ENCODE measurements around the gene CLIC3.

CLIC3 gene

DNA sequence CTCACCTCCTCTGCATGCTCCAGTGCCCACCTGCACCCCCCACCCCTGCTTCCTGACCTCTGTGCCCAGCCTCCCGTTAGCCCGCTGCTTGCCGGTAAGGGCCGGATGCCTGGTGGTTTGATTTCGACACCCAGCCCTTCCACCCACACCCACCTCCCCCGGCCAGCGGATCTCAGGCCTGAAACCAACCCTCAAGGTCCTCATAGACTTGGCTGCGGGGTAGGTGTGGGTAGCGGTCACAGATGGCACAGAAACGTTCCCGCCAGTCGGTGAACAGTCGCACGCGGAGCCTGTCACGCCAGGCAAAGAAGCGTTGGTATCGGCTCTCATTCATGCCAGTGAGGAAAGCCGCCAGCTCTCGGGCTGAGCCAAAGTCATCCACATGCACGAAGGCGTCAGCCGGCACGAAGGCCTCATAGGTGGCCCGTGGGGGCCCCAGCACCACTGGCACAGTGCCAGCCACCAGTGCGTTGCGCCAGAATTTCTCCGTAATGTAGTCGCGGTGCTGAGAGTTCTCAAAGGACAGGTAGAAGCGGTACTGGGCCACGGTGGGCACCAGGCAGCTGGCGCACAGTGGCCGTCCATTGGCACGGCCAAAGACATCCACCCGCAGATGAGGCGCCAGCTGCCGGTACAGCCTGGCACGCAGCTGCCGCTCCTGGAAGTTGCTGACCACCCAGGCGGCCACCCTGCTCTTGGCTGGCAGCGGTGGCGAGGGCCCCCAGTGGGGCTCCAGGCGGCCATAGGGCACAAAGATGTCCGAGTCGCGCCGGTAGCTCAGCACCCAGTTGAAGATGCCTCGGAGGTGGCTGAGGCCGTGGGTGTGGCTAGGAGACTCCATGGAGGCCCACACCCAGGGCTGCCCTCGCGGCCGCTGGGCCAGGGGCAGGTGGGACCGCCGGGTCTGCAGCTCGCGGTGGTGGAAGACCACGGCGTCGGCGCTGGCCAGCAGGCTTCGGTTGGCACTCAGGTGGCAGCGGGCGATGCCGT is 34.5 kb upstream of the CLIC3 start:
- no peak for DNase-seq

DNA sequence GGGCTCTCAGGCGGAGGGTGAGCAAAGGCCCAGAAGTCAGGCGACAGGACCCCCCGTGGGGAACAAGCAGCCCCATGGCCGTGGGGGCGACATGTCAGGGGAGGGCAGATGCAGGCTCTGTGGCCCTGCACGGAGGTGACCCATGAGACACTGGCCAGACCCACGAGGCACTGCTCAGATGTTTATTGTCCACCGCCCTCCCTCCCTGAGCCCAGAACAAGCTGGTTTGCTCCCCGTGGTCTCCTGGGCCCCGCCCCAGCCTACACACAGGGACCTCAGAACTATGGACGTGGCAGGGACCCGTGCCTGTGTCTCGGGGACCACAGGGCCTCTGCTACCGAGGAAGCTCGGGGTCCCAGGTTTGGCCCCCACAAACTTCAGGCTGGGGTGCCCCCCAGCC is 33.6 kb upstream of the CLIC3 start:
- DNase-seq, result no peak

DNA sequence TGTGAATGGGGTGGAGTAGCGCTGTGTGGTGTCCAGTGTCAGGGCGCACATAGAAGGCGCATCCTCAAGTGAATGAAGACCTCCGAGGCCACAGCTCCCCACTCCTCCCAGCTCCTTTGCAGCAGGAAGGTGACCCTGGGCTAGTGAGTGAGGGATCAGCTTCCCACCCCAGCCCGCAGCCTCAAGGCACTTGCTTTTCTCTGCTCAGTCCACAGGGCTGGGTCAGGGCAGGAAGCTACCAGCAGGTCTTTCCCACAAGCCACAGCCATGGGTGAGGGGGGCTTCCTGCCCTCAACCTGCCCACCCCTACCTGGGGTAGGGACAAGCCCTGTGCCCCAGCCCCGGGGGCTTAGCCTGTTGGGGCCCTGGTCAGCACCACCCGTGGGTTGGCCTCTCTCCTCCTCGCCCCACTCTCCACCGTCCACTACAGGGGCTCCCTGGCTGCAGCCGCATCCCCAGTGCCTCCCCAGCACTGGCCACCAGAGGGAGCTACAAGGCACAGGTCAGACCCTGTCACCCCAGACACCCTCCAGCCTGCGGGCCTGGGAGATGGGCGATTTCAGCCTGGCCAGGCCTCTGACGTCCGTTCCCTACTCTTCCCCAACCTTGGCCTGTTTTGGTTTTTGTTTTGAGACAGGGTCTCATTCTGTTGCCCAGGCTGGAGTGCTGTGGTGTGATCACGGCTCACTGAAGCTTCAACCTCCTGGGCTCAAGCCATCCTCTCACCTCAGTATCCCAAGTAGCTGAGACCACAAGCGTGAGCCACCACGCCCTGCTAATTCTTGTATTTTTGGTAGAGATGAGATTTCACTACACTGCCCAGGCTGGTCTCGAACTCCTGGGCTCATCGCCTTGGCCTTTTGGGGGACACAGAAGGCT is 32.9 kb upstream of the CLIC3 start:
- DNase-seq, result peak; percentile 49

DNA sequence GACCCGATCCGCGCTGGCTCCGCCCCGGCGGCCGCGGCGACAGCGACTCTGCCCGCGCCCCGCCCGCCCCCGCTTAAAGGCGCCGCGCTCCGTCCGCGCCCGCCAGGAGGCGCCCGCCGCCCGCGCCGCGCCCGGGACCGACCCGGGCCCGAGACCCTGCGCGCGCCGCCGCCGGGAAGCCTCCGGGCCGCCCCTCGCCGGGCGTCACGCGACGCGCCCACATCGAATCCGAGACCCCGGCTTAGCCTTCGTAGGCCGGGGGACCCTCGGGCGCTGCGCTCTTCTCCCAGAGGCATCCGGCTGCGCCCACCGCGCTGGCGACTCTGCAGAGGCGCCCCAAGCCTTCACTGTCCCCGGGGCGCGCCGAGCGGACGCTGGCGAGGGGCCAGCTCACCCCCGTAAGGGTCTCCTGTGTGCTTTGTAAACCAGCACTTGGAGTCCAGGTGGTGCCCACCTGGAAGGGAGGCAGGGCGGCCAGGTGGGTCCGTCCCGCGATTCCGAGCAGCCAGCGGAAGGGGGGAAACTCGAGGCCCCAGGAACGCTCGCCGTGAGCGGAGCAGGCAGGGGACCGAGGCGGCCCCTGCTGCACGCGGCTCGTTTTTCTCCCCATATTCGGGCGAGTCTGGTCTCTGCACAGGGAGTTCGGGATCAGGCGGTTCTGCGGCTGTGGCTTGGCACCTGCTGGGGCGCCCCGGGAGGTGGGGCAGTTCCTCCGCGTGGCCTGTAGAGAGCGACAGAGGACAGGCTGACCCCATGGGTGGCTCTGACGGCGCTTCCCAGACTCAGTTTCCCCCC is 32.1 kb upstream of the CLIC3 start:
- DNase-seq, result peak; percentile 15

DNA sequence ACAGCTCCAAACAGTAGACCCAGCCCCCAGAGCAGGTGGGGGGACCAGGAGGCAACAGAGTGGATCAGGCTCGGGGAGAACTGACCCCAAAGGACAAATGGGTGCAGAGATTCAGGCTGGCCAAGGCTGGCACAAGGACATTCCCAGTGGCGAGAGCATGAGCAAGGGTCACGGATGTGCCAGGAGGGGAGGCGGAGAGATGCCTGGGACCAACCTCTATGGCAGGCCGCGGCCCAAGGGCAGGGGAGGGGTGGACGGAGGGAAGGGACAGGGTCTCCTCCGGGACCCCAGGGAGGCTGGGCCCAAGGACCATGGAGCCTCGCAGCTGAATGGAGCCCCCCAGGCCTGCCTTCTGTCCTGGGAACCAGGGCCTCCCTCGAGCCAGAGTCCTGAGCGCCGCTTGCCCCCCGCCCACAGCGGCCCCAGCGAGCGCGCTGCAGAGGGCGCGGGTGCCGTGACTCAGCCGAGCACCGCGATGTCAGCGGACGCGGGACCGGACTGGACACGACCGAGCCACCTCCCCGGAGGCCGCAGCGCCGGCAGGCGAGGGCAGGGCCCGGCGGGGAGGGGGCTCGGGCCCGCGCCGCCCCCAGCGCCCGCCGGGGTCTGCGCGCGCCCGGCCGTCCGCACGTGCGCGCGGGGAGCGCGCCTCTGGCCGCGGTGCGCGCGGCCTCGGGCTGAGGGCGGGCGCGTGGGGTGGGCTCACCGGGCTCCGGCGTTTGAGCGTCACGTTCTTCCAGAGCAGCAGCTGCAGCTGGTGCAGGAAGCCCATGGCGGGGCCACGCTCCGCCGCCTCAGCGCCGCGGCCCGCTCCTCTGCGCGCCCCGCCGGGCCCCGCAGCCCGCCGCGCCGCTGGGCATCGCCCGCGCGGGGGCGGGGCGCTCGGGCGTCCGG is 31.2 kb upstream of the CLIC3 start, which contains the start of gene ABCA2:
Gene ABCA2 (minus strand): TSS at position 869 of the 894 bp plus-strand sequence. CDS start 97 bp downstream, at position 772.
- no peak for DNase-seq

DNA sequence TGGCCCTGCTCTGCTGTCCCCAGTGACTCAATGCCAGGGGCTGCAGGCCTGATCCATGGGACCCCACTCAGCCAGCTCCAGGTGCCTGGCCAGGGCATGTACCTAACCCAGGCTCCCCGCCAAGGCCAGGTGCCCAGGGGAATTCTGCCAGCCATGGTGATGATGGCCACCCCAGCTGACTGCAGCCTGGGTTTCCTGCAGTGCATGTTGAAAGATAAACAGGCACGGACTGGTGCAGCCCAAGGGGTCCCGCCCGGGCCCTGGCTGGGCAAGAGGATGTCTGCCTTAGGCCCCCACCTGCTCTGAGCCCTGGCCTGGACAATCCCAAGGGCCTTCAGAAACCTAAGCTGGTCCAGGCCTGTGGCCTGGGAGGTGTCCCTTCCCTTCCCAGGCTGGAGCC is 30.5 kb upstream of the CLIC3 start:
- DNase-seq, result no peak

DNA sequence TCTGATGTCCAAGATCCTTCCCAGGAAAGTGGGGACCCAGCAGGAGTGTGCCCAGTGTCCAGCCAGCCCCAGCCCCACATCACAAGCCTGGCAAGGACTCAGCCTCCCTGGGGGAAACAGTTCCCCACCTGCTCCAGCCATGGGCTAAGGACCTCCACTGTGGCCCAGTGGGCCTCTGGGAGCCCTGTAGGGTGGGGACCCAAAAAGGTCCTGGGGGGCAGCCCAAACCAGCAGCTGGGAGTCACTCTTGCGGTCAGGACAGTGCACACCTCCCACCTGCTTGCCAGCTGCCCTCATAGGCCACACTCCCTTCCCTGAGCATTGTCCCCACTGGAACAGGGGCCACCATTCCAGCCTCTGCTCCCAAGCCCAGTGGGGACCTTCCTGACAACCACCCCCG is 30.0 kb upstream of the CLIC3 start:
- DNase-seq, result no peak

DNA sequence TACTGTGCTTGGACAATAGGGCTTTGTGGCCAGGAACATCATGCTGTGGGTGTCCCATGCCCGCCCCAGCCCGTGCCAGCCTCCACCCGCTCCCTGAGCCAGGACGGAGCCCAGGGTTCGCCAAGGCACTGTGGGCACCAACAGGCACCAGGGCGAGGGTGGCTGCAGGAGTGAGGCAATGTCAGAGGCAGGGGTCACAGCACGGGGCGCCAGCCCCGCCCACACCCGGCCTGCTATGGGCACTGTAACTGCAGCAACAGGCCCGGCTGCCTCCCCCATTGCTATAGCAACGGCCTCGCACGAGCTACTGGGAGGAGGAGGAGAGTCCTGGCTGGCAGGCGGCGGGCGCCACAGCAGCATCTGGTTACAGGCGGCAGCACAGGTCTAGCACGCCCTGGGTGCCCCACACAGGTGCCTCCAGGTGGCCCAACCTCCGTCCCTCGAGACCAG is 29.2 kb upstream of the CLIC3 start:
- DNase-seq, result no peak

DNA sequence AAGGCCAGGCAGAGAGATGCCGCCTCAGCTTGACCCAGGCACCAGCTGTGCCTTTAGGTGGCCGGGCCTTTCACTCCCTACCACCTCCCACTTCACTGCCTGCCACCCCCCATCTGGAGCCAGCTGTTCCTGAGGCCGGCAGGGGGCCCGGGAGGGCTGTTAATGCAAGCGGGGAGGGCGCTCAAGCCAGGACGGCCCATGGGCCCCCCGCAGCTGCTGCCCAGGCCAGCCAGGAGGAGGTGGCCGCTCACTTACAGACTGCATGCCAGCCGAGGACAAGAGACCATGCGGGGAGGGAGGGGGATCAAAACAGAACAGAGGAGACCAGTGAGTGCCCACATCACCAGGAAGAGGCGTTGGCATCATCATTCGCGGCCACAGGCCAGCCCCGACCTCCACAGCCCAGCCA is 27.2 kb upstream of the CLIC3 start:
- DNase-seq, result no peak

DNA sequence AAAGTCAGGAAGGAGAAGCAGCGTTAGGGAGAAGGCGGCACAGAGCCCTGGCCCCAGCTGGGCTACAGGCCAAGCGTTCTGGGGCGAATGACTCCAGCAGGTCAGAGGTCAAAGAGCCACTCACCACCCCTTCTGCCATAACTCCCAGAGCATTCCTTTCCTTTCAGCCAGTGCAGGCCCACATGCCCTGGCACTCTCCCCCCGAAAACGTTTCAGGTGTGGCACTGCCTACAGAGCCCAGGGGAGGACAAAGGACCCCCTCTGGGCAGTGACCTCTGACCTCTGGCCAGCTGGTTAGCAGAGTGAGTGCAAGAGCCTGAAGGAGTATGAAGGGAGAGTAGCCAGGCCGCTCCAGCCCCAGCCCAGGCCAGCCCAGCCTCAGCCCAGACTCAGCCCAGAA is 26.8 kb upstream of the CLIC3 start:
- DNase-seq, result no peak

DNA sequence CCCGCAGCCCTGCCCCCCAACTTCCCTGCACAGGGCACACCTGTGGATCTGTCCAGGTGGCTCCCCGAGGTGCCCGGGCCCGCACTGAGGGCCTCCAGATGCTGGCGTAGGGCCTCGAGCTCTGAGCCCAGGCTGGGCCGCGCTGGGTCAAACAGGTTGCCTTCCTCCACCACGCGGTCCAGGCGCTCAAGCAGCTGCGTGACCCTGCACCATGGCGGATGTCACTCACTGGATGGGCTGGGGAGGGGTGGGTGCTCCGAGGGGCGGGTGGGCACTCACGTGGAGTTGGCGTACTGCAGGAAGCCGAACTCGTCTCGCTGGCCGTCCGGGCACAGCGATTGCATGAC is 26.3 kb upstream of the CLIC3 start:
- DNase-seq, result no peak

DNA sequence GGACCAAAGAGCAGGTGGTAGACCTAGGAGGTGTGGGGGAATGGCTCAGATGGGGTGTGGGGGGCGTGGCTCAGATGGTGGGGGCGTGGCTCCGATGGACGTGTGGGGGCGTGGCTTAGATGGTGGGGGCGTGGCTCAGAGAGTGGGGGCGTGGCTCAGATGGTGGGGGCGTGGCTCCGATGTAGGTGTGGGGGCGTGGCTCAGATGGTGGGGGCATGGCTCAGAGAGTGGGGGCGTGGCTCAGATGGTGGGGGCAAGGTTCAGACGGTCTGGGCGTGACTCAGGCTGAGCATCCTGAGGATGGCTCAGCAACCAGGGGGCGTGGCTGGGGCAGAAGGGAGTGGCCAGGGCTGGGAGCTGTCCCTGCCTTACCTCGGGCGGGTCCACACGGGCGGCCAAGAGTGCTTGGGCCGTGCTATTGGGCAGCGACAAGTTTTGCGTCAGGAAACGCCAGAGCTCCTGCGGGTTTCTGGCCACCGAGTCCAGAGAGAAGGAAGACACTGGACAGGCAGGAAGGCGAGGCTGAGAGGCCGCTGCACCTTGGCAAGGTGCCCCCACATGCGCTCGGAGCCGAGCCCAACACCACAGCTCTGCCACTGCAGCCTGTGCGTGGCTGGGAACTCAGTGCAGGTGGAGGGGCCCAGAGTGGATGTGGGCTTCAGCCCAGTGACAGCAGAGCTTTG is 25.8 kb upstream of the CLIC3 start:
- DNase-seq, result peak; percentile 79

DNA sequence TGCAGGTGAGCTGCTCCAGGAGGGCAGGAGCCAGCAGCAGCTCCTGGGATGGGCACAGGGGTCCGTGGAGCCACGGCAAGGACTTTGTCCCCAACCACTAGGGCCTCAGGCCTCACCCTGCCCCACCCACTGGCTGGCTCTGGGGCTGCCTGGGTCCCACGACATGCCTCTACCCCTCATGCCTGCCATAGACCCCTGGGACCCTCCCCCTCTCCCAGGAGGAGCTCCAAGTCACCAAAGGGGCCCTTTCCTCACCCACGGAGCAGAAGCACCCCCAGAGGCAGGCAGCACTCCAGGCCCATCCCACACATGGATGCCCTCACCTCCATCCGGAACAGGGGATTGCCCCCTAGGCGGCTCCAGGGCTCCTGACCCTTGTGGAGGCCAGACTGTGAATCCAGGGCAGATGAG is 25.2 kb upstream of the CLIC3 start:
- DNase-seq, result no peak

DNA sequence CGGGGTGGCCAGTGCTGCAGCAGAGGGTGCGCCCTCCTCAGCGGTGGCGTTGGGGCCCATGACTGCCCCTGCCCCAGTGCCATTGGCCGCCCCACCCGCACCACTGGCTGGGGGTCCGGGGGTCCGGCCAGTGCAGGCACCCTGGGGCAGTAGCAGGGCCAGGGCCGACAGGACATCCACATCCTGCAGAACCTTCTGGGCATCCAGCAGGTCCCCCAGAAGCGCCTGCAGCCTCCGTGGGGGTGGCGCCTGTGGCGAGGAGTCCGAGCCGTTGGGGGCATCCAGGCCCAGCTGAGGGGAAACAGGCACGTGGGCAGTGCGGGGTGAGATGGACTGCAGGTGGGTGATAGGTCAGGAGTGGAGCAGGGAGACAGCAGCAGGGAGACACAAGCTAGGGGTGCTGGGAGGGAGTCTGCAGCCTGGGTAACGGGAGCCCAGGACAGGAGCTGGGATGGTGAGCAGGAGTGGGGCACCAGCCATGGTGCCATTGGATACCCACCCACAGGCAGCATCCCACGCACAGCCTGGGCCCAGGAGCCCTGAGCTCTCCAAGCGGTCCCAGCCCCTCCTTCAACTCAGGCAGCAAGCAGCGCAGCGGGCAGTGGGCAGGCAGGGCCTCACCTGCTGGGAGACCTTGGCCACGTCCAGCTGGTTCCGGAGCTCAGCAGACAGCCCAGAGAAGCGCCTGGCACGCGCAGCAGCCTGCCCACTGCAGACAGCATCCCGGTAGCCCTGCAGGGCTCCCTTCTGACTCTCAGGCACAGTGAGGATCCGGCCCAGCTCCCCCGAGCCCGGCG is 24.6 kb upstream of the CLIC3 start:
- DNase-seq, result no peak

DNA sequence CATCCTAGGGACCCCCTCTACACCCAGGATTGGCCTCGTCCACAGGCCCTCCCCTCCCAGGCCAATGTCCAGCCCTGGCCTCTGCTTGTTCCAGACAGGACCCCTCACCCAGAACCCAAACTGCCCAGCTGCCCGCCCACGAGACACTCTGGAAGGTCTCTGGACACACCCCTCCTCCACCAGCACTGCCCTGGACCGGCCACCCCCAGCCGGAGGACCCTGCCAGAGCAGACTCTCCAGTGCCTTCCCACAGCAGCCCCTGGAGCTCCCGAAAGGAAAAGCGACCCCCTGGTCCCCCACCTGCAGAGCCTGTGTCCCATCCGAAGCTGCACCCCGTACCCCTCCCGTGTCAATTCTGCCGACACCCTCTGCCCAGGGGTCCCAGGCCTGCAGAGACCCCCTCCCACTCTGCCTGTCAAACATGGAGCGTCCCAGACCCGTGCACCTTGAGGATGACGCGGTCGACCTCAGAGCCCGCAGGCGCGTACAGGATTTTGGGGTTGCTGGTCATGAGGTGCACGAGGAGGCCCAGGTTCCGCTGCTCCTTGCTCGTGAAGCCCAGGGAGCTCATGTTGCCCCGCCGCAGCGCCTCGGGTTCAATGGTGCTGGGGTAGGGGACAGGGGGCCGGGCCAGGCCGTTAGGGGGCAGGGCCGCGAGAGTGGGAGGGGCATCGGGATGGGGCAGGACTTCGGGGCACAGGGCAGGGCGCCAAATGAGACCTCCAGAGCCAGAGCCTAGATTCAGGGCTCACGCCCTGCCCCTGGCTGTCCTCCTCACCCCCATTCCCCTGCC is 23.7 kb upstream of the CLIC3 start:
- no peak for DNase-seq

DNA sequence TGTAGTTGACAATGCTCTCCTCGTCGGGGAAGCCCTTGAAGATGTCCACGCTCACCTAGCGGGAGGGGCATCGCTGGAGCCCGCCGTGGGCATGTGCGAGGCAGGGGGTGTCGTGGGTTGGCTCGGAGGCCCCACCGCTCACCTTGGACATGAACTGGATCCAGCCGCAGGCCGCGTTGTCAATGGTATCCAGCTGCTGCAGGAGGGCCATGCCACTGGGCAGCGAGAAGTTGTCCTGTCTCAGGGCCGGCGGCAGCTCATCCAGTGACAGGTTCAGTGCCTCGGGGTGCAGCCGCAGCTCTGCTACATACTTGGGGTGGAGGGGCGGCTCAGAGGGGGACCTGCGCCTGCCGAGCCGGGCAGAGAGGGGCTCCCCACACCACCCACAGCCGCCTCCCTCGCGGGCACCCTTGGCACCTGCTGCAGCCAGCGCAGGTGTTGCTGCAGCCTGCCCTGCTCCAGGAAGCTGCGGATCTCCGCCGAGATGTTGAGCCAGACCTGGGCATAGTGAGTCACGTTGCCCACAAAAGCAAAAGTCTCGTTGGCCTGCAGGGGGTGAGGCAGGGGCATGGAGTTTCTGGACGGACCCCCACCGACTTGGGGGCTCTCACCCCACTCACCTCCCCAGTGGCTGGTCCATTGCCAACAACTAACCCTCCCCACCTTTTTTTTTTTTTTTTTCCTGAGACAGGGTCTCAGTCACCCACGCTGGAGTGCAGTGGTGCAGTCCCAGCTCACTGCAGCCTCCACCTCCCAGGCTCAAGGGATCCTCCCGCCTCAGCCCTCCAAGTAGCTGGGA is 22.6 kb upstream of the CLIC3 start:
- DNase-seq, result no peak

DNA sequence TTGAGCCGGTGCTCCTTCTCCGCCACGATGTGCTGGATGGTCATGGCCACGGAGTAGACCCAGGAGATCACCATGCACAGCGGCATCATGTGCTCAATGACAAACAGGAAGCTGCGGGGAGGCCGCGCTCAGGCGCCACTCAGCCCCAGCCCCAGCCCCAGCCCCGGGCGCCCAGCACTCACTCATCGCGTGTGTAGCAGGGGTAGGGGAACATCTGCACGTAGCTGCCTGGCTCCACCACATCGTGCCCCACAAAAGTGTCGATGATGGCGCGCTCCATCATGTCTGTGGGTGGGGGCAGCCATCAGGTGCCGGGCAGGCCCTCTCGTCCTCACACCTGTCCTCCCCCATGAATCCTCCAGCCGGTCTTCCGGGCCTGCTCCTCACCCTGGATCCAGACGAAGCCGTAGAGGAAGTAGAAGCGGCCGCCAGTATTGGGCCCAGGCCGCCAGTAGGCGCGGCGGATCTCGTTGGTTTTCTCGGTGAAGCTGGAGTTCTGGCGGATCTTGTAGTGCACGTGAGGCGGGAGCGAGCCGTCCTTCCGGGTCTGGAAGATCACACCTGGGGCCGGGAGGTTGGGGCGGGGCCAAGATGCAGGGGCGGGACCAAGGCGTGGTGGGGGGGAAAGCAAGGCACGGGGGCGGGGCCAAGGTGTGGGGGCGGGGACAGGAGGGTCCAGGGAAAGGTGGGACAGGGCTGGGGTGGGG is 21.6 kb upstream of the CLIC3 start:
- DNase-seq, result no peak

DNA sequence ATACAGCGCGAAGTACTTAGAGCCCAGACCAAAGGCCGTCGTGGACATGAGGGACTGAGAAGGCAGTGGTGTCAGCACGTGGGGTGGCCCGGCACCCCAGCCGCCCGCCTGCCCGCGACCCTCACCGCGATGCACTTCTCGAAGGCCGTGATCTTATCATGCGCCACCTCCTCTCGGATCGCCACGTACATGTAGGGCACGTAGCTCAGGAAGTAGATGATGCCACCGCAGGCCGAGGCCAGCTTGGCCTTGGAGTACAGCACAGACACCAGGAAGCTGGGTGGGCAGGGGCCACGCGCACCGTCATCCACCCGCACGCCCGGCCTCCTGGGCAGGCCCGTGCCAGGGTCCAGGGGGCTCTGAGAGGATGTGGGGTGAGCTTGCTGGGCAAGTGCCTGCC is 20.7 kb upstream of the CLIC3 start:
- DNase-seq, result no peak

All from T1000 (cell line).